WTC11 (cell line): ENCODE results near the gene SLC13A2. TPM values are rescaled to one million over a fixed set of nuclear protein-coding genes. Genes with fewer than 3 reads are reported as not detected.

Experiments used
- ATAC-seq: fragments of 200-7000 bp; cut with Tn5 transposase; 2 replicates; pipeline ENCODE4 v1.10.0; 2021; ENCODE audit warnings: mild to moderate bottlenecking, moderate library complexity
- CTCF ChIA-PET: fragments of 300-600 bp; sonication (Branson Sonifier 250); formaldehyde crosslinking; loops from one replicate; lab custom pipeline; 2021; ENCODE audit warnings: antibody characterized with exemption; lab: Charles Lee
- POLR2A ChIA-PET: fragments of 350-600 bp; sonication (Branson Sonifier 250); formaldehyde crosslinking; loops from one replicate; lab custom pipeline; 2021; ENCODE audit warnings: antibody characterized with exemption; lab: Charles Lee
- DNase-seq: peaks from one replicate; pipeline ENCODE4 v3.0.0; 2021; ENCODE audit warnings: low spot score
- H3K27ac Mint-ChIP-seq: 2 replicates; pipeline ENCODE4 v1.8.0; 2021; ENCODE audit warnings: mixed read lengths
- H3K27me3 Mint-ChIP-seq: 2 replicates; pipeline ENCODE4 v1.8.0; 2021; ENCODE audit warnings: low read depth, mild to moderate bottlenecking, moderate library complexity, mixed read lengths
- H3K36me3 Mint-ChIP-seq: 2 replicates; pipeline ENCODE4 v1.8.0; 2021; ENCODE audit warnings: mixed read lengths
- H3K4me1 Mint-ChIP-seq: 2 replicates; pipeline ENCODE4 v1.8.0; 2022; ENCODE audit warnings: mixed read lengths
- H3K4me3 Mint-ChIP-seq: 2 replicates; pipeline ENCODE4 v1.8.0; 2021; ENCODE audit warnings: mild to moderate bottlenecking, moderate library complexity, mixed read lengths
- H3K9me3 Mint-ChIP-seq: 2 replicates; pipeline ENCODE4 v1.8.0; 2021; ENCODE audit warnings: mixed read lengths
- ARID4B ChIP-seq: sonication (generic); formaldehyde crosslinking; IDR thresholded peaks from 2 replicates; pipeline ENCODE4 v1.8.0; 2023; ENCODE audit warnings: missing genetic modification reagents, mild to moderate bottlenecking, borderline replicate concordance
- ATF2 ChIP-seq: sonication (generic); formaldehyde crosslinking; IDR thresholded peaks from 2 replicates; pipeline ENCODE4 v1.8.1; 2022; ENCODE audit warnings: low read depth, missing genetic modification reagents, borderline replicate concordance
- E2F4 ChIP-seq: sonication (generic); formaldehyde crosslinking; IDR thresholded peaks from 2 replicates; pipeline ENCODE4 v1.8.1; 2022; ENCODE audit warnings: low read depth, mild to moderate bottlenecking, moderate library complexity, missing genetic modification reagents, borderline replicate concordance
- ELF4 ChIP-seq: sonication (generic); formaldehyde crosslinking; IDR thresholded peaks from 2 replicates; pipeline ENCODE4 v1.8.1; 2022; ENCODE audit warnings: low read depth, mild to moderate bottlenecking, moderate library complexity, missing genetic modification reagents
- EMX1 ChIP-seq: fragments of 250-450 bp; sonication (Bioruptor Pico); IDR thresholded peaks from 2 replicates; pipeline ENCODE4 v1.8.0; 2021; ENCODE audit warnings: mild to moderate bottlenecking
- MAX ChIP-seq: sonication (generic); formaldehyde crosslinking; IDR thresholded peaks from 2 replicates; pipeline ENCODE4 v1.8.0; 2022; ENCODE audit warnings: mild to moderate bottlenecking, missing genetic modification reagents
- MXD4 ChIP-seq: fragments of 250-450 bp; sonication (Bioruptor Pico); IDR thresholded peaks from 2 replicates; pipeline ENCODE4 v1.8.0; 2021; ENCODE audit warnings: mild to moderate bottlenecking, moderate library complexity, borderline replicate concordance
- MYBL2 ChIP-seq: sonication (generic); formaldehyde crosslinking; IDR thresholded peaks from 2 replicates; pipeline ENCODE4 v1.8.1; 2023; ENCODE audit warnings: mild to moderate bottlenecking, moderate library complexity, missing genetic modification reagents
- NR1H2 ChIP-seq: sonication (generic); formaldehyde crosslinking; IDR thresholded peaks from 2 replicates; pipeline ENCODE4 v1.9.0; 2021; ENCODE audit warnings: mild to moderate bottlenecking, moderate library complexity, missing genetic modification reagents
- PREB ChIP-seq: sonication (generic); formaldehyde crosslinking; IDR thresholded peaks from 2 replicates; pipeline ENCODE4 v1.8.1; 2022; ENCODE audit warnings: mild to moderate bottlenecking, missing genetic modification reagents, moderate library complexity, borderline replicate concordance
- RORB ChIP-seq: fragments of 250-450 bp; sonication (Bioruptor Pico); IDR thresholded peaks from 2 replicates; pipeline ENCODE4 v1.9.0; 2021; ENCODE audit warnings: mild to moderate bottlenecking
- SMAD3 ChIP-seq: sonication (generic); formaldehyde crosslinking; IDR thresholded peaks from 2 replicates; pipeline ENCODE4 v1.8.0; 2022; ENCODE audit warnings: missing genetic modification reagents, mild to moderate bottlenecking, borderline replicate concordance
- SP1 ChIP-seq: sonication (generic); formaldehyde crosslinking; conservative IDR thresholded peaks from 2 replicates; pipeline ENCODE4 v1.8.1; 2022; ENCODE audit warnings: missing genetic modification reagents
- ZMAT4 ChIP-seq: fragments of 250-450 bp; sonication (Bioruptor Pico); IDR thresholded peaks from 2 replicates; pipeline ENCODE4 v1.9.0; 2021; ENCODE audit warnings: mild to moderate bottlenecking
- ZNF317 ChIP-seq: sonication (generic); formaldehyde crosslinking; IDR thresholded peaks from 2 replicates; pipeline ENCODE4 v1.8.1; 2023; ENCODE audit warnings: low read depth, mild to moderate bottlenecking, moderate library complexity, missing genetic modification reagents, borderline replicate concordance
- ZNF396 ChIP-seq: fragments of 250-450 bp; sonication (Bioruptor Pico); IDR thresholded peaks from 2 replicates; pipeline ENCODE4 v1.8.0; 2021; ENCODE audit warnings: mild to moderate bottlenecking, moderate library complexity, borderline replicate concordance
- ZNF512 ChIP-seq: sonication (generic); formaldehyde crosslinking; IDR thresholded peaks from 2 replicates; pipeline ENCODE4 v1.8.1; 2022; ENCODE audit warnings: missing genetic modification reagents, borderline replicate concordance
- total RNA-seq: library from RNA; stranded (reverse); gene quantifications from 3 replicates; pipeline ENCODE4 v1.2.3, GENCODE V29; 2021

Gene SLC13A2
- total RNA-seq, 1 experiment from 2014 or later, result not detected

GRCh38 chr17:28509789-28510188 lies 36.3 kb downstream of the SLC13A2 start:
- no peak for ATAC-seq
- Mint-ChIP-seq H3K4me1 (peaks cover 10% of the 10 kb centered on the region), H3K36me3 (no peaks in the 10 kb centered on the region), H3K4me3 (no peak overlapping the region), H3K27ac (no peak overlapping the region), H3K27me3 (peaks cover 7% of the 10 kb centered on the region), H3K9me3 (no peaks in the 10 kb centered on the region)
- DNase-seq, result no peak
- ChIA-PET CTCF (no interaction called here), POLR2A (no interaction called here)
- TF ChIP-seq ZNF317, result no peak
- TF ChIP-seq MYBL2 (CRISPR knock-in tag), result no peak
- no peak for TF ChIP-seq RORB (CRISPR knock-in tag)
- TF ChIP-seq ARID4B, result no peak
- TF ChIP-seq MXD4 (CRISPR knock-in tag), result no peak
- TF ChIP-seq ZNF396, result no peak
- no peak for TF ChIP-seq MAX (CRISPR knock-in tag)
- TF ChIP-seq EMX1 (CRISPR knock-in tag), result no peak
- TF ChIP-seq ZNF512, result no peak
- no peak for TF ChIP-seq SP1 (CRISPR knock-in tag)
- TF ChIP-seq SMAD3 (CRISPR knock-in tag), result no peak
- TF ChIP-seq ATF2 (CRISPR knock-in tag), result no peak
- TF ChIP-seq ZMAT4 (CRISPR knock-in tag), result no peak
- TF ChIP-seq PREB (CRISPR knock-in tag), result no peak
- TF ChIP-seq E2F4, result no peak
- TF ChIP-seq NR1H2 (CRISPR knock-in tag), result no peak
- TF ChIP-seq ELF4 (CRISPR knock-in tag), result no peak
